GM23338 (cell line): ENCODE measurements around the gene PODN.

Source experiments
- EZH2 ChIP-seq: fragments of 200-600 bp; sonication (generic); IDR thresholded peaks from one replicate; pipeline ENCODE4 v1.8.0; 2017; ENCODE audit warnings: antibody characterized with exemption, mild to moderate bottlenecking, low read depth; ENCODE audit not compliant: unreplicated experiment
- POLR2AphosphoS5 ChIP-seq: IDR thresholded peaks from 2 replicates; pipeline ENCODE4 v1.6.1; 2016; ENCODE audit warnings: antibody characterized with exemption, low read depth
- TF ChIP-seq, protein P1 (sequence below), 2 experiments: fragments of 200-600 bp in 1 of 2; sonication (generic) in 1 of 2; conservative IDR thresholded peaks; 2 replicates each; pipeline versions ENCODE4 v1.5.1 to v1.6.1; 2016 to 2017; ENCODE audit warnings: antibody characterized with exemption in 2 of 2, low read depth in 2 of 2, mild to moderate bottlenecking in 2 of 2, moderate library complexity in 1 of 2

DNA sequence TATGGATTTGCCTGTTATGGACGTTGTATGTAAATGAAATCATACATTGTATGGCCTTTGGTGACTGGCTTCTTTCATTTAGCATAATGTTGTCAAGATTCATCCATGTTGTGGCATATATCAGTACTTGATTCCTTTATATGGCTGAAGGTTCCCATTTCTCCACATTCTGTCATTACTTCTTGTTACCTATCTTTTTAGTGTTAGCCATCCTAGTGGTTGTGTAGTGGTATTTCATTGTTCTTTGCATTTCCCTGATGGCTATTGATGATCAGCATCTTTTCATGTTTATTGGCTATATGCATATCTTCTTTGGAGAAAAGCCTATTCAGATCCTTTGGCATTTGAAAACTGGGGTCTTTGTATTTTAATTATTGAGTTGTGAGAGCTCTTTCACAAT lies 39.8 kb upstream of the PODN start:
- TF ChIP-seq, protein P1, sequence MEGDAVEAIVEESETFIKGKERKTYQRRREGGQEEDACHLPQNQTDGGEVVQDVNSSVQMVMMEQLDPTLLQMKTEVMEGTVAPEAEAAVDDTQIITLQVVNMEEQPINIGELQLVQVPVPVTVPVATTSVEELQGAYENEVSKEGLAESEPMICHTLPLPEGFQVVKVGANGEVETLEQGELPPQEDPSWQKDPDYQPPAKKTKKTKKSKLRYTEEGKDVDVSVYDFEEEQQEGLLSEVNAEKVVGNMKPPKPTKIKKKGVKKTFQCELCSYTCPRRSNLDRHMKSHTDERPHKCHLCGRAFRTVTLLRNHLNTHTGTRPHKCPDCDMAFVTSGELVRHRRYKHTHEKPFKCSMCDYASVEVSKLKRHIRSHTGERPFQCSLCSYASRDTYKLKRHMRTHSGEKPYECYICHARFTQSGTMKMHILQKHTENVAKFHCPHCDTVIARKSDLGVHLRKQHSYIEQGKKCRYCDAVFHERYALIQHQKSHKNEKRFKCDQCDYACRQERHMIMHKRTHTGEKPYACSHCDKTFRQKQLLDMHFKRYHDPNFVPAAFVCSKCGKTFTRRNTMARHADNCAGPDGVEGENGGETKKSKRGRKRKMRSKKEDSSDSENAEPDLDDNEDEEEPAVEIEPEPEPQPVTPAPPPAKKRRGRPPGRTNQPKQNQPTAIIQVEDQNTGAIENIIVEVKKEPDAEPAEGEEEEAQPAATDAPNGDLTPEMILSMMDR (conservative IDR thresholded peaks at IDR 0.05; ENCODE audit: low read depth in 2 of 2): peak in 1 of 2 experiments; percentile 44; a peak in 2 of 4 replicates
- no peak for TF ChIP-seq POLR2AphosphoS5
- no peak for TF ChIP-seq EZH2
